Measurements from ENCODE around the gene ABCG2.

GRCh38 chr4:88045021-88045420 lies 113.4 kb downstream of the ABCG2 start:
- no peak for TF ChIP-seq CTCF (IDR thresholded peaks at IDR 0.05)
- TF ChIP-seq POLR2A (IDR thresholded peaks at IDR 0.05): no peak

Data from testis (tissue), 2 donors.